ENCODE measurements around the gene ADIPOR2. TPM values are rescaled to one million over a fixed set of nuclear protein-coding genes. Genes with fewer than 3 reads are reported as not detected.

ADIPOR2 gene
- total and polyA plus RNA-seq, 10 of the 15 experiments (the other 5 are each of a cell fraction or from before 2014, with no cell fraction given), result 8.6 to 65.0 (median 38.0) TPM

DNA sequence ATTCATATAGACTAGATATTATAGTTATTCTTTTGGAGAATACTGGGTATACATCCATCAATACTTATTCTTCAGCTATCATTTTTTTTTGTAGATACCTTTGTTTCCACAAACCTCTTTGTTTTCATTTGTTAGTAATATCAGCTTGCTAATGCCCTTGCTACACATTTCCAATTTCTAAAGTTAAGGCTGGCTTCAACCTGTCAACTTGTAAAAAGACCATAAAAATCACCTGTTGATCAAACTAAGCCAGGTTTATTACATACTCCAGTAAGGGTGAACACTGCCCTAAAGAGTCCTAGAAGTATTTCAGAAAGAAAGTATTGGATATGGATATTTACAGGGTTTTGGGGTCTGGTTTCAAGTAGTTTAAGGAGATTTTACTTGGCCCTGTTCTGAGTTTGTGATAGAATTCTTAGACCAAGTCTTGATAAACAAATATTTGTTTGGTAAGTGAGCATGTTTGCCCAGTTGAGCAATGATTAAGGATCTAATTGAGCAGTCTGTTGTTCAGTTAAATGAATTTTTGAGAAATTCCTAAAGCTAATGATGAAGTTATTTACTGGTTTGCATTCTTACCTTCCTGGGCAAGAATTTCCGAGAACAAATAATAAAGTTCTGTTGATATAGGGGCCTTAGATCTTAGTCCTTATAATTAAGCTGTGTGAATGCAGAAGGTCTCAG is 76.7 kb downstream of the ADIPOR2 start:
- Histone ChIP-seq H3K36me3 (ENCODE audit: control insufficient read depth in 2 of 2, insufficient read depth in 2 of 2, low read length in 1 of 2) (peaks cover 0 to 4% of the 10 kb centered on the region in 2 experiments; a peak in 2 of 4 replicates), H3K4me1 (ENCODE audit: control insufficient read depth, insufficient read depth, low read length) (no peaks in the 10 kb centered on the region), H3K27me3 (replicated peaks in 1 of 2; ENCODE audit: control insufficient read depth in 2 of 2, insufficient read depth in 2 of 2, low read length in 1 of 2) (no peaks in the 10 kb centered on the region), H3K9ac (ENCODE audit: control insufficient read depth, insufficient read depth, low read length) (no peak overlapping the region), H3K27ac (ENCODE audit: control insufficient read depth, insufficient read depth) (no peak overlapping the region), H3K9me3 (replicated peaks; ENCODE audit: control insufficient read depth, insufficient read depth, low read length) (no peaks in the 10 kb centered on the region), H3K4me3 (no peak overlapping the region), H2AFZ (ENCODE audit: control insufficient read depth, low read depth, low read length) (no peak overlapping the region), H3K4me2 (ENCODE audit: control insufficient read depth, insufficient read depth) (no peak overlapping the region), H3K79me2 (ENCODE audit: control insufficient read depth, insufficient read depth, low read length) (no peaks in the 10 kb centered on the region; the same call in none of the 2 replicates), H4K20me1 (ENCODE audit: control insufficient read depth, insufficient read depth) (no peaks in the 10 kb centered on the region)
- ChIA-PET CTCF (interaction anchor here (1.0 to 1.8 kb wide), 4 partner anchors 11 to 114 kb away, joined by 3 to 7 read pairs (median 5); no protein-coding TSS in a partner anchor), POLR2A (interaction anchor here (0.5 to 1.2 kb wide), 3 partner anchors 71 to 115 kb away, joined by 3 read pairs; no protein-coding TSS in a partner anchor), RAD21 (ENCODE audit: unreplicated experiment) (interaction anchor here (0.6 kb wide), 1 partner anchor 124 kb away, joined by 4 read pairs; no protein-coding TSS in a partner anchor), SMC1A (ENCODE audit: uncharacterized antibody, unreplicated experiment) (interaction anchor here (0.6 to 1.0 kb wide), 4 partner anchors 23 to 514 kb away, joined by 3 to 5 read pairs (median 4); no protein-coding TSS in a partner anchor)
- intact Hi-C loops (cut with micrococcal nuclease; ENCODE audit: unreplicated experiment) (no loop called here), in situ Hi-C loops (cut with MboI) (no loop called here)
- WGBS (ENCODE audit: insufficient coverage, insufficient replicate concordance, low lambda C conversion rate, missing lambda C conversion rate), result 96% methylated on average over 1 of the region's 1 CpG
- no peak for ATAC-seq
- no peak for DNase-seq (ENCODE audit: low read depth, low spot score)
- FAIRE-seq, result no peak
- BruUV-seq (replicated peaks), result no TSS peak
- TF ChIP-seq, protein P1, sequence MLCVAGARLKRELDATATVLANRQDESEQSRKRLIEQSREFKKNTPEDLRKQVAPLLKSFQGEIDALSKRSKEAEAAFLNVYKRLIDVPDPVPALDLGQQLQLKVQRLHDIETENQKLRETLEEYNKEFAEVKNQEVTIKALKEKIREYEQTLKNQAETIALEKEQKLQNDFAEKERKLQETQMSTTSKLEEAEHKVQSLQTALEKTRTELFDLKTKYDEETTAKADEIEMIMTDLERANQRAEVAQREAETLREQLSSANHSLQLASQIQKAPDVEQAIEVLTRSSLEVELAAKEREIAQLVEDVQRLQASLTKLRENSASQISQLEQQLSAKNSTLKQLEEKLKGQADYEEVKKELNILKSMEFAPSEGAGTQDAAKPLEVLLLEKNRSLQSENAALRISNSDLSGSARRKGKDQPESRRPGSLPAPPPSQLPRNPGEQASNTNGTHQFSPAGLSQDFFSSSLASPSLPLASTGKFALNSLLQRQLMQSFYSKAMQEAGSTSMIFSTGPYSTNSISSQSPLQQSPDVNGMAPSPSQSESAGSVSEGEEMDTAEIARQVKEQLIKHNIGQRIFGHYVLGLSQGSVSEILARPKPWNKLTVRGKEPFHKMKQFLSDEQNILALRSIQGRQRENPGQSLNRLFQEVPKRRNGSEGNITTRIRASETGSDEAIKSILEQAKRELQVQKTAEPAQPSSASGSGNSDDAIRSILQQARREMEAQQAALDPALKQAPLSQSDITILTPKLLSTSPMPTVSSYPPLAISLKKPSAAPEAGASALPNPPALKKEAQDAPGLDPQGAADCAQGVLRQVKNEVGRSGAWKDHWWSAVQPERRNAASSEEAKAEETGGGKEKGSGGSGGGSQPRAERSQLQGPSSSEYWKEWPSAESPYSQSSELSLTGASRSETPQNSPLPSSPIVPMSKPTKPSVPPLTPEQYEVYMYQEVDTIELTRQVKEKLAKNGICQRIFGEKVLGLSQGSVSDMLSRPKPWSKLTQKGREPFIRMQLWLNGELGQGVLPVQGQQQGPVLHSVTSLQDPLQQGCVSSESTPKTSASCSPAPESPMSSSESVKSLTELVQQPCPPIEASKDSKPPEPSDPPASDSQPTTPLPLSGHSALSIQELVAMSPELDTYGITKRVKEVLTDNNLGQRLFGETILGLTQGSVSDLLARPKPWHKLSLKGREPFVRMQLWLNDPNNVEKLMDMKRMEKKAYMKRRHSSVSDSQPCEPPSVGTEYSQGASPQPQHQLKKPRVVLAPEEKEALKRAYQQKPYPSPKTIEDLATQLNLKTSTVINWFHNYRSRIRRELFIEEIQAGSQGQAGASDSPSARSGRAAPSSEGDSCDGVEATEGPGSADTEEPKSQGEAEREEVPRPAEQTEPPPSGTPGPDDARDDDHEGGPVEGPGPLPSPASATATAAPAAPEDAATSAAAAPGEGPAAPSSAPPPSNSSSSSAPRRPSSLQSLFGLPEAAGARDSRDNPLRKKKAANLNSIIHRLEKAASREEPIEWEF (IDR thresholded peaks at IDR 0.05; ENCODE audit: insufficient replicate concordance, low read depth, low read length), result no peak
- TF ChIP-seq, protein P2, sequence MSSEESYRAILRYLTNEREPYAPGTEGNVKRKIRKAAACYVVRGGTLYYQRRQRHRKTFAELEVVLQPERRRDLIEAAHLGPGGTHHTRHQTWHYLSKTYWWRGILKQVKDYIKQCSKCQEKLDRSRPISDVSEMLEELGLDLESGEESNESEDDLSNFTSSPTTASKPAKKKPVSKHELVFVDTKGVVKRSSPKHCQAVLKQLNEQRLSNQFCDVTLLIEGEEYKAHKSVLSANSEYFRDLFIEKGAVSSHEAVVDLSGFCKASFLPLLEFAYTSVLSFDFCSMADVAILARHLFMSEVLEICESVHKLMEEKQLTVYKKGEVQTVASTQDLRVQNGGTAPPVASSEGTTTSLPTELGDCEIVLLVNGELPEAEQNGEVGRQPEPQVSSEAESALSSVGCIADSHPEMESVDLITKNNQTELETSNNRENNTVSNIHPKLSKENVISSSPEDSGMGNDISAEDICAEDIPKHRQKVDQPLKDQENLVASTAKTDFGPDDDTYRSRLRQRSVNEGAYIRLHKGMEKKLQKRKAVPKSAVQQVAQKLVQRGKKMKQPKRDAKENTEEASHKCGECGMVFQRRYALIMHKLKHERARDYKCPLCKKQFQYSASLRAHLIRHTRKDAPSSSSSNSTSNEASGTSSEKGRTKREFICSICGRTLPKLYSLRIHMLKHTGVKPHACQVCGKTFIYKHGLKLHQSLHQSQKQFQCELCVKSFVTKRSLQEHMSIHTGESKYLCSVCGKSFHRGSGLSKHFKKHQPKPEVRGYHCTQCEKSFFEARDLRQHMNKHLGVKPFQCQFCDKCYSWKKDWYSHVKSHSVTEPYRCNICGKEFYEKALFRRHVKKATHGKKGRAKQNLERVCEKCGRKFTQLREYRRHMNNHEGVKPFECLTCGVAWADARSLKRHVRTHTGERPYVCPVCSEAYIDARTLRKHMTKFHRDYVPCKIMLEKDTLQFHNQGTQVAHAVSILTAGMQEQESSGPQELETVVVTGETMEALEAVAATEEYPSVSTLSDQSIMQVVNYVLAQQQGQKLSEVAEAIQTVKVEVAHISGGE (CRISPR knock-in tag; IDR thresholded peaks at IDR 0.05), result no peak
- TF ChIP-seq YY1 (IDR thresholded peaks at IDR 0.05; ENCODE audit: low read depth, low read length) (no peak), ZNF207 (IDR thresholded peaks at IDR 0.05; ENCODE audit: borderline replicate concordance) (no peak), EED (IDR thresholded peaks at IDR 0.05; ENCODE audit: low read depth) (no peak), NR2C1 (IDR thresholded peaks at IDR 0.05) (no peak), POLR2A (IDR thresholded peaks at IDR 0.05; ENCODE audit: low read depth, low read length) (no peak), USF2 (IDR thresholded peaks at IDR 0.05; ENCODE audit: borderline replicate concordance, low read depth, low read length) (no peak), POLR2AphosphoS5 (IDR thresholded peaks at IDR 0.05; ENCODE audit: low read length) (no peak), ETV6 (conservative IDR thresholded peaks at IDR 0.05 in 1 of 2, IDR thresholded peaks at IDR 0.05 in 1 of 2; ENCODE audit: borderline replicate concordance in 1 of 2, low read depth in 1 of 2) (no peak), IRF4 (IDR thresholded peaks at IDR 0.05; ENCODE audit: low read depth, low read length) (no peak), HDAC2 (IDR thresholded peaks at IDR 0.05) (no peak), BMI1 (IDR thresholded peaks at IDR 0.05; ENCODE audit: borderline replicate concordance) (no peak), SUZ12 (IDR thresholded peaks at IDR 0.05; ENCODE audit: unreplicated experiment) (no peak), ESRRA (IDR thresholded peaks at IDR 0.05; ENCODE audit: low read length) (no peak)

Data from GM12878 (cell line).